Fibroblast of the aortic adventitia (primary cell): ENCODE results near the gene PDZRN4. TPM values are rescaled to one million over a fixed set of nuclear protein-coding genes. Genes with fewer than 3 reads are reported as not detected.

Experiments
- DNase-seq: peaks from one replicate; pipeline ENCODE4 v3.0.0-alpha.2; 2010; ENCODE audit warnings: low read depth
- H3K4me3 ChIP-seq: 2 replicates; pipeline ENCODE4 v1.5.1; 2011; ENCODE audit warnings: low read depth, mild to moderate bottlenecking, control low read depth, low read length, moderate library complexity
- total RNA-seq: library from RNA; depleted of rRNA; stranded (reverse); fragments of >200 nt; gene quantifications from 2 replicates; pipeline ENCODE4 v1.2.3, GENCODE V29; 2012; ENCODE audit warnings: low replicate concordance
- TF ChIP-seq, protein P1 (sequence below): IDR thresholded peaks from 2 replicates; pipeline ENCODE4 v1.5.1; 2011; ENCODE audit warnings: mild to moderate bottlenecking, low read length, control low read depth, inconsistent platforms; ENCODE audit not compliant: insufficient read depth

PDZRN4 gene
- total RNA-seq: not detected in 2 replicates

DNA sequence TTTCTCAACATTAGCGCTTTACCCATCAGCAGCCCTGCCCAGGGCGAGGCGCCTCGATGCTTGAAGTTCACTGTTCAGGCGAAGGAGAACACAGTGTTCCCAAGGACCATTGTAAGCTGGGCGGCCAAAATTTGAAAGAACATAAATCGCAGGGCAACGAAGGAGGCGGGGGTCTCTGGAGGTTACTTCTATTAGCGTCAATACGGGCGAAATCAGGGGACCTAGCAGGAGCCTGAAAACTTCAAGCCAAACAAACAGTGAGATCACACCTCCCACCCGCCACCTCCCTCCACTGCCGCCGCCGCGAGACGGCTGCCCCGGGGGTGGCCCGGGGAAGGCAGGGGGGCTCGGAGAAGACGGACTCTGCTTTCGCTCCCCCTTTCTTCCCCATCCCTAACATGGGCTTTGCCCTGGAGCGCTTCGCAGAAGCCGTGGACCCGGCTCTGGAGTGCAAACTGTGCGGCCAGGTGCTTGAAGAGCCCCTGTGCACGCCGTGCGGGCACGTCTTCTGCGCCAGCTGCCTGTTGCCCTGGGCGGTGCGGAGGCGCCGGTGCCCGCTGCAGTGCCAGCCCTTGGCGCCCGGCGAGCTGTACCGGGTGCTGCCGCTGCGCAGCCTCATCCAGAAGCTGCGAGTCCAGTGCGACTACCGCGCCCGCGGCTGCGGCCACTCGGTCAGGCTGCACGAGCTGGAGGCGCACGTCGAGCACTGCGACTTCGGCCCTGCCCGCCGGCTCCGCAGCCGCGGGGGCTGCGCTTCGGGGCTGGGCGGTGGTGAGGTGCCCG, at the start of gene PDZRN4:
TSS of gene PDZRN4 (plus strand) at position 263 of the 783 bp plus-strand sequence.
- no peak within 1 kb of the TSS for H3K4me3 ChIP-seq
- TF ChIP-seq, protein P1, sequence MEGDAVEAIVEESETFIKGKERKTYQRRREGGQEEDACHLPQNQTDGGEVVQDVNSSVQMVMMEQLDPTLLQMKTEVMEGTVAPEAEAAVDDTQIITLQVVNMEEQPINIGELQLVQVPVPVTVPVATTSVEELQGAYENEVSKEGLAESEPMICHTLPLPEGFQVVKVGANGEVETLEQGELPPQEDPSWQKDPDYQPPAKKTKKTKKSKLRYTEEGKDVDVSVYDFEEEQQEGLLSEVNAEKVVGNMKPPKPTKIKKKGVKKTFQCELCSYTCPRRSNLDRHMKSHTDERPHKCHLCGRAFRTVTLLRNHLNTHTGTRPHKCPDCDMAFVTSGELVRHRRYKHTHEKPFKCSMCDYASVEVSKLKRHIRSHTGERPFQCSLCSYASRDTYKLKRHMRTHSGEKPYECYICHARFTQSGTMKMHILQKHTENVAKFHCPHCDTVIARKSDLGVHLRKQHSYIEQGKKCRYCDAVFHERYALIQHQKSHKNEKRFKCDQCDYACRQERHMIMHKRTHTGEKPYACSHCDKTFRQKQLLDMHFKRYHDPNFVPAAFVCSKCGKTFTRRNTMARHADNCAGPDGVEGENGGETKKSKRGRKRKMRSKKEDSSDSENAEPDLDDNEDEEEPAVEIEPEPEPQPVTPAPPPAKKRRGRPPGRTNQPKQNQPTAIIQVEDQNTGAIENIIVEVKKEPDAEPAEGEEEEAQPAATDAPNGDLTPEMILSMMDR: no peak
- DNase-seq: no peak

DNA sequence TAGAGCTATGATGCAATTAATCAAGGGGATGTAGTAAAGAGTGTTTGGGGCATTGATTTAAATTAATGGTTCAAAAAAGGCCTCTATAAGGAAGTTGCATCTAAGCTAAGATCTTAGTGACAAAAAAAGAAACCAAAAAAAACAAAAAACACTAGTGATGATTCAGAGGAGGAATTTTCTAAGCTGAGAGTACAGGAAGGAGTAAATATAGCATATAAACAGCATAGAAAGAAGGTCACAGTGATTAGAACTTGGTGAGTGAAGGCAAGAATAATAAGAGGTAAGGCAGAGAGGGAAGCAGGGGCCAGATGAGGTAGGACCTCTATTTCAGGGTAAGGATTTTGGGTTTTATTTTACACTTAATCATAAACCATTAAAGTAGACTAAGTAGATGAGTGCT, 48.0 kb upstream of the PDZRN4 start:
- DNase-seq: no peak
- TF ChIP-seq, protein P1: no peak
- no peak overlapping the region for H3K4me3 ChIP-seq

DNA sequence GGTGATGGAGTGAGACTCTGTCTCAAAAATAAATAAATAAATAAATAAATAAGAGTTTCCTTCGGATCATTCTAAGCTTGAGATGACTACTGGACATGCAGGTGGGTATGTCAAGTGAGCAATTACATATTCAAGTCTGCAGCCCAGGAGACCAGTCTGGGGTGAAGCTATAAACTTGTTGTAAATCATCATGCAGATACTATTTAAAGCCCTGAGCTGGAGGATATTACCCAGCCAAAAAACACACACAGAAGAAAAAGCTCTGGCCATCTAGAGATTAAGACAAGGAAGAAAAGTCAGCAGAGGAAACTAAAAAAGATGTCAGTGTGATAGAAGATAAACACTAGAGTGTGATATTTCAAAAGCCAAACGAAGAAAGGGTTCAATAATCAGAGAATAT, 47.0 kb upstream of the PDZRN4 start:
- H3K4me3 ChIP-seq: no peak overlapping the region
- no peak for DNase-seq
- TF ChIP-seq, protein P1: no peak

DNA sequence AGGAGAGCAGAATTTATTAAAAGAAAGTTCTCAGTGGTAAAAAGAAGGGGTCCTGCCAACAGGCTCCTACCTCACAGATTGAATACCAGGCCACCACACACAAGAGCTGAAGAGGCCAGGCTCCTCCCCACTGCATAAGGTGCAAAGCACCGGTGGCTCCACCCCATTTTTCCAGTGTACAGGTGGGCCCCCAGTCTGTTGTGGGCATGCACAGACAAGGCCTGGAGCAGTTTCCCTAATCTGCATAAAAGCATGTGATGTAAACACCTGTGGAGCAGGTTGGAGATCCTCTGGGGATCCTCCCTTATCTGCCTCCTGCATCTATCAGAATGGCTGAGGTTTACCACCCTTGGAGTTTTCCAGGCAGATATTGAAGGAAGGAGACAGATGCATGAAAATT, 45.7 kb upstream of the PDZRN4 start:
- TF ChIP-seq, protein P1: no peak
- H3K4me3 ChIP-seq: no peak overlapping the region
- DNase-seq: no peak

DNA sequence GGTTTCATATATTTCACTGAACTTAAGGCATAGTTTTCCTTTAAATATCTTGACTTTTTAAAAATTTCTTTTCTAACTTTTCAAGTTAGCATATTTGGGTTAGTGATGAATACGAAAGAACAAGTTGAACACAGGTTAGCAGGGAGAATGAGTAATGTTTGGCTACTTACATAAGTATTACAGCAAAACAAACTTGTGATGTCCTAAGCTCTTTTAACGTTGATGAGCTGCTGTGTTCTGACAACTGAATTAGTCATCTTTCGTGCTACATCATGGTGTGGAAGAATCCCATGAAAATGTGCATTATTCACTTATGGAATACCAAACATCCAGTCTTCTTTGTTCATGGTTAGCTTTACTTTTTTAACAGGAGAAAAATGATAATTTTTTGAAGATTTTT, 36.3 kb upstream of the PDZRN4 start:
- TF ChIP-seq, protein P1: no peak
- no peak overlapping the region for H3K4me3 ChIP-seq
- no peak for DNase-seq

DNA sequence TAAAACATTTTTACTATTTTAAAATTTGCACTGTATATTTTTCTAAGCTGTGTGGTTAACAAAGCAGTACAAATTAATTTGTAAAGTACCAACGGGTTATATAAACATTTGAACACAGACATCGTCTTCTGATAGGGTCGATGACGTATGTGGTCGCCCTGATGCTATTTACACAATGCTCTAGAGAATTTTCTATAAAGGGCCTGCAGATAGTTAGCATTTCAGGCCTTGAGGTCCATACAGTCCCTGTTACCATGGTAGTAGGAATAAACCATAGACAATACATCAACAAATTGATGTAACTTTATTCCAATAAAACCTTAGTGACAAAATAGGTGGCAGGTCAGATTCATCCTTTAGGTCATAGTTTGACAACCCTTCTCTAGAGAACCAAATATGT, 25.7 kb upstream of the PDZRN4 start:
- TF ChIP-seq, protein P1: no peak
- no peak overlapping the region for H3K4me3 ChIP-seq
- no peak for DNase-seq

DNA sequence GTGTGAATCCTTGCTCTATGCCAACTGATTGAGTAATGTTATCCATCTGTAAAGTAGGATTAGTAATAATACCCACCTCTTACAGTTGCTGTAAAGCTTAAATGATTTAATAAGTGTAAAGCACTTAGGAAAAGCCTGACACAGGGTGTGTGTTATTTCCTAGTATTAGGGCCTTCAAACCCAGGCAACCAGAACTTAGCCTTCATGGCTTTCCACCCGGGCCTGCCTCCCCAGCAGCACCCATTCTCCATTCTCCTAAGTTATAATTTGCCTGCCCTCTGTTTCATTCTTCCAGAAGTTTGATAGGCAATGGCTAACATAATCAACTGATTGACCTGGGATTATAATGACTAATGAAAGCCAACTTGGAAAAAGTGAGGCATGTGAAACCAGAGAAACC, 20.4 kb upstream of the PDZRN4 start:
- DNase-seq: no peak
- TF ChIP-seq, protein P1: no peak
- no peak overlapping the region for H3K4me3 ChIP-seq
